Renal cortex interstitium (tissue), 11 donors: ENCODE data around the gene MEGF9. TPM values are rescaled to one million over a fixed set of nuclear protein-coding genes. Genes with fewer than 3 reads are reported as not detected.
A peak's percentile ranks its signal among the peaks of the same experiment; 100 is the strongest.

Source experiments
- DNase-seq, 11 donors: peaks; one replicate each; pipeline ENCODE4 v3.0.0-alpha.2; 2013; ENCODE audit warnings: low read depth in 9 of 11, low spot score in 4 of 11; ENCODE audit errors: extremely low read depth in 1 of 11
- polyA plus RNA-seq, 3 donors: library from polyadenylated mRNA; unstranded; fragments of 120-200 nt; gene quantifications; one replicate each; pipeline ENCODE4 v1.2.1, GENCODE V29; 2013; ENCODE audit not compliant: insufficient read length in 3 of 3

MEGF9 gene
- polyA plus RNA-seq, 3 donors: 15.2 to 19.2 (median 16.9) TPM

DNA sequence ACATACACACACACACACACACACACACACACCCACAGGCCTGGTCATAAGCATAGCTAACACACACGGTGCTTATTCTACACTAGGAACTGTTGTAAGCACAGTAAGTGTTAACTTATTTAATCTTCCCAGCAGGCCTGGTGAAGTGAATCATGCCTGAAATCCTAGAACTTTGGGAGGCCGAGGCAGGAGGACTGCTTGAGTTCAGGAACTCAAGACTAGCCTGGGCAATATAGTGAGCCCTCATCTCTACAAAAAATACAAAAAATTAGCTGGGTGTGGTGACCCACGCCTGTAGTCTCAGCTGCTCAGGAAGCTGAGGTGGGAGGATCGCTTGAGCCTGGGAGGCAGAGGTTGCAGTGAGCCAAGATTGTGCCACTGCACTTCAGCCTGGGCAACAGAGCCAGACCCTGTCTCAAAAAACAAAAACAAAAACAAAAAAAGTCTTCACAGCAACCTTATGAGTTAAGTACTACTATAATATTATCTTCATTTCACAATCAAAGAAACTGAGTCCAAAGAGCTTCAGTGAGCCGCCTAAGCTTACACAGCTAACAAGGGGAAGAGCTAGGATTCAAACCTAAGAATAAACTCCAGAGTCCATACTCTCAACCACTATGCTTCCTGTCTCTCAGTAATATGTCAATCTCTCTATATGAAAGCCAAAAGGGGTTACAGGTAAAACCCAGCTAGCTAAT lies 2.3 kb downstream of the MEGF9 start:
- DNase-seq: no peak

DNA sequence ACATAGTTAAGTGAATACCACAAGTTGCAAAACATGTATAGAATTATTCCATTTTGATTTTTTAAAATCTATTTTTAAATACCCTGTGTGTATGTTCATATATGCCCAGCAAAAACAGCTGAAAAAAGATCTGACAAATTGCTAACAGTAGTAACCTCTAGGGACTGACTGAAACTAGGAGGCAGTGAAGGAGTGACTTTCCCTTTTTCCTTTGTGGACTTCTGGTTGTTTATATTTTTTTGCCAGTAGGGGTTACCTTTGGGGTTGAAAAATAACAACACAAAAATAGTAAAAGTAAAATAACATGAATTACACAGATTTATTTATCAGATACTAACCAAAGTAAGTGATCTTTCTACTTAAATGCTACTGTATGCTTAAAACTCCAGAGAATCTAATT lies 2.9 kb downstream of the MEGF9 start:
- DNase-seq: no peak

DNA sequence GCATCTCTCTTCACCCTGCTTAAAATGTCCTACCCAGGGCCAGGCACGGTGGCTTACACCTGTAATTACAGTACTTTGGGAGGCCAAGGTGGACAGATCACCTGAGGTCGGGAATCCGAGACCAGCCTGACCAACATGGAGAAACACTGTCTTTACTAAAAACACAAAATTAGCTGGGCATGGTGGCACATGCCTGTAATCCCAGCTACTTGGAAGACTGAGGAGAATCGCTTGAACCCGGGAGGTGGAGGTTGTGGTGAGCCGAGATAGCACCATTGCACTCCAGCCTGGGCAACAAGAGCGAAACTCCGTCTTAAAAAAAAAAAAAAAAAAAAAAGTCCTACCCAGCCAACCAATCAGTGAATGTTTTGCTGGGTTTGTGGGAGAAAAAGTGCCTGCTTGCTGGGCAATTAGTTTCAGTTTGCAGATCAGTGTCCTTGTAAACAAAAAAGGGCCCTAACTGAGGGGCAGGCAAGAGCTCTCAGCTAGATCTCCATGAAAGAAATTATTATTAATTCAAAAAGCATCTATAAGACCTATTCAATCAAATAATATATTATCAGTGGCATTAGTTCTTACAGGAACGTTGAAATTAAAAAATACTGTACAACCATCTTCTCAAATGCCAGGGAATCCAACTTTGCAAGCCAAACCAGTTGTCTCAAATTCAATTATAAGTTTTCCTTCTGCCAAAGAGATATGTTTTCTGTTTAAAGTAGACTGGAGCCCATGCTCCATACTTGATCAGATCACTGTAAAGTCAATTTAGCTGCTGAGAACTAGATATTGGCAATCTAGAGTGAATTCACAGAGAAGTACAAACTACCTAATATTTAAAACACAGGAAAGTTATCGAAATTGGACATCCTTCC lies 3.9 kb downstream of the MEGF9 start:
- DNase-seq: no peak

DNA sequence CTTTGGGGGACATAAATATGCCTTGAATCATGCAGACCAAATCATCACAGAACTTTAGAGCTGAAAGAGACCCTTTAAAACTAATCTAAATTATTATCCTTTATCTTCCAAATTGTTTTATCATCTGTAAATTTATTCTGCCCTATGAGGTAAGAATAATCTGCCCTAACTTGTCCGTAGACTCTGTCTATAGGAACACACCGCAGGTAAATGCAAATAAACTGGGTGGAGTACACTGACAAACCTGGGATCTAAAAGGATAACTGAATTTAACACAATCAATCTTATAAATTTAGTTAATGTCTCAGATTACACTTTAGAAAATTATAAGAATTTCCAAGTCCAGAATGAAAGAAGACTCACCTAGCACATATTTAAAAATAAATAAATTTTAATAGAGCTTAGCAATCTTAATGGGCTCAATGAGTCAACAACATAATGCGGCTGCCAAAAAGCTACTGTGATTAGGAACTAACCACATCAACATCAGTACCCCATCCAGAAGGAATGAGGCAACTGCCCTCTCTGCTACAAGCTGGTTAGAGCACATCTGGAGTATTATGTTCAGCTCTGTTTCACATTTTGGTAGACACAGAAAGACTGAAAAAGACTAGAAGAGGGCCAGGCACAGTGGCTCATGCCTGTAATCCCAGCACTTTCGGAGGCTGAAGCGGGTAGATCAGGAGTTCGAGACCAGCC lies 5.6 kb downstream of the MEGF9 start:
- DNase-seq: no peak

DNA sequence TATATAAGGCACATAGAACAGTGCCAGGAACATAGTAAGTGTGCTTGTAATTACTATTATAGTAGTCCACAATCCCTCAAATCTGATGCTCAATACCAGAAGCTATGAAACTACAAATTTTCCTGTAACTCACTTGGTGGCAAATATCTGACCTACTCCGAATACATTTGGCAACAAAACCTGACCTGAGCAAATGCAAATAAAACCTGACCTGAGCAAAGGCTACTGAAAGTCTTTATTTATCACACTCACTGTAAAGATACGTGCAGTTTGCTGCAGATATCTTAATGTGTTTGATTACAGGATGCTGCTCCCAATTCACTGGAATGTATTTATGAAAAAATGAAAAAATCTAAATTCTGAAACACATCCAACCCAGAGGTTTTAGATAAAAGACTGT lies 7.1 kb downstream of the MEGF9 start:
- DNase-seq: no peak

DNA sequence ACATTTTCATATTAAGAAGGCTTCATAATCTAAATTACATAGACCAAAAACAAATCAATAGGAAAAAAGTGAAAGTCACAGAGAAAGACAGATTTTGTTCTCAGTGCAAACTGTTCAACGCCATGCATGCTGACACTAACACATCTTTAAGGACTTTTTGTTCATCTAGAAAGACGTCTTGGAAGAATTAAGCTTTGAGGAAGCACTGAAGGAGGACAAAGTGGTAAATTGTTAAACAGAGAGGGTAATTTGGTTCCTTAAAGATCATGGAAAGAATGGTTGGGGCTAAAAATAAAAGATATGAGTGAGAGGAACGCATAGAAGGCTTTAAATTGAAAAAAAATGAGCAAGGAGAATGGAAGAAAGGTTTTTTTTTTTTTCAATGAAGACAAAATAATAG lies 9.1 kb downstream of the MEGF9 start:
- no peak for DNase-seq

DNA sequence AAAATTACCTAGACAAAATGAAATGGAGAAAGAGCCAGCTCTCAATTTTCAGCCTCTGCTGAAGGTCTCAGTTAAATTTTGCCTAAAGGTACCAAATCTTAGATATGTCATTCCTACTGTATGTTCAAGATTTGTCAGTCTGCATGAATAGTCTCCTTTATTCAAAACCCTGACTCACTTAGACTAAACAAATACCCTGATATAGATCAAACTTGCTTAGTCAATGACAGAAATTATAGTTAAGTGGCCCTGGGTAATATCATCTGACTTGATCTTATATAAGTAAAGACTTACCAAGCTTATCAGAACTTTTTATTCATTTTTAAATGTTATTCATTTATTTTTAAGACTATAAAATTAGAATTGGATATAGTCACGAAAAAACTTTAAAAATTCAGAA lies 12.2 kb downstream of the MEGF9 start:
- DNase-seq: no peak

DNA sequence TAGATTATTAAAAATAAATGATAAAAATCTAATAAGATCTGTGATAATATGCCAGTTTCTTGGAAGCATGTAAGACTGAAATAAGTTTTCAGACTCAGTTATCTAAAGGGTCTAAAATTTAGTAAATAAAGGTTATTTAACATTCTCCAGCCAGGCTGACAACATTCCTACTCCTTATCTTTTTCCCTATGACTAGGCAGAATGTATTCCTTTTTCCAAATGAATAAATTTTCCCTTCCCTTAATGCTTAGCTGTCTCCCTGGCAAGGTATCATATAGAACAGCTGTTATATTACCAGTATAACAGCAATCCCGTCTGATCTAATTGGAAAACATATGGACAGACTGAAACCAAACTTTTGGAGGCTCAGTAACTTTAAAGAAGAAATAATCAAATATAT lies 13.0 kb downstream of the MEGF9 start:
- no peak for DNase-seq

DNA sequence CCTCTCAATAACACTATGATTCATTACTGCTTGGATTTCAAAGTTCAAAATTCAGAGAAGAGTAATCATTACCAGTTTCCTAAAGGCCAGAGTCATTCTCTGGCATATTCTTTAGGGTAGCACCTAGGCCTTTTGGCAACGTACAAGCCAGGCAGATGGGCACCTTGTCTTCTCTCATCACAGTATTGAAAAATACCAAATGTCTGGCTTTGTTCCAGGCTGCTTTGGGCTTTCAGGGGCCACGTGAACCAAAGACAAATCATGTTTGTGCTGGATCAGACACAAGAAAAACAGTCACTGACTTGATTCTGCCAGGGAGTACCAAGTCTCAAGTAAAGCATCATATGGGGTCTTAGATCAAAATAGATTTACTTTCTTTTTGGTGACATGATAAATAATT lies 15.5 kb downstream of the MEGF9 start:
- no peak for DNase-seq

DNA sequence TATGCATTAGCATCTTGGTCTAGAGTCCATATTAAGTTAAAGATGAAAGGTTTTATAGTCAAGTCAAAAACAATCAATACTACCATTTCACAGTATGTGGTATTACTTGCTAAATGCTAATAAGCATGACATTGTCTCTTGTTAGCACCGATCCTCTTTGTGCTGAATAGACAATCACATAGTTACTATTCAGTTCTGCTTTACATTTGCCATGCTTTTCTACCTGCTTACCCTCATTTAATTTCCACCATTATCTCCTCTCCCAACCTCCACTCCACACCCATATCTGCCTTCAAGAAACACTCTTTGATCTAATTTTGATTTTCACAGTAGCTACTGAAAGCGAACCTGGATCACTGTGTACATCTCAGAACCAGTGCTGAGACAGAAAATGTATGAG lies 16.8 kb downstream of the MEGF9 start:
- DNase-seq: no peak

DNA sequence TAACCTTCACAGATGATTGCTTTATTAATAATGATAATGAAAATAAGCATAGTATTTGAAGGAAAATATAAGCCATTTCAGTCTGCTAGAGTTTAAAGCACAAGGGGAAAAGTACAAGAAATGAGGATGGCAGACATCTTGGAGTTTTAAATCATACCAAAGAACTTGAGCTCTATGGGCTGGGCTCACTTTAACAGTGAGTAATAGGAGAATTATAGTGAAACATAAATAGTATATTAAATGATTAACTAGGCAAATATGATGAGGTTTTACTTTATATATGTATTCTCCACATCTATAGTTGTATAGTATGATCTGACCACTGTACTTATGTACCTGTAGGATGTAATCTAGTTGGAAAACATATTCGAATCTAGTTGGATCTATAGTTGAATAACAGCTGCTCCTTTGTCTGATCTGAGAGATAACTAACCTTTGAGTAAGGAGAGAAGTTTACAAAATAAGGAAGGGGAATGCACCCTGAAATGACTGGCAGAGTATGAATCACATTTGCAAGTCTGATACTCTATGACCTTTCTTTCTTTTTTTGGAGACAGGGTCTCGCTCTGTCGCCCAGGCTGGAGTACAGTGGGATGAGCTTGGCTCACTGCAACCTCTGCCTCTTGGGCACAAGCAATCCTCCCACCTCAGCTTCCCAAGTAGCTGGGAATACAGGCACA lies 17.6 kb downstream of the MEGF9 start:
- no peak for DNase-seq

DNA sequence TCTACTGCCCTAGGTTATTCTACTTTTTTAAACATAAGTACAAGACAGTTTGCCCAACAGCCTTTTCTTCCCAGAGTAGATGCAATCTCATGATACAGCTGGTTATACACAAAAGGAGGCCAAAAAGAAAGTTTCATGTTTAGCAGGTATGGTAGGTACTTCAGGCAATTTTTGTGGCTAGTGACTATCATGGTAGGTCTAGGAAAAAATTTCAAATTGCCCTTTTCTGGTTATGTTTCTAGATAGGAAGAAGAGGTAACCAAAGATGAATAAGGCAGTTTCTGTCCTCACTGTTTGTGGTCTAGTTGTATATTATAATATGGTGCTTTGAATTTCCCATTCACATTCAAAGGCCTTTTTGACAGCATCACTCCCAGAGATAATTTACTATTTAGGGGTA lies 19.7 kb downstream of the MEGF9 start:
- no peak for DNase-seq

DNA sequence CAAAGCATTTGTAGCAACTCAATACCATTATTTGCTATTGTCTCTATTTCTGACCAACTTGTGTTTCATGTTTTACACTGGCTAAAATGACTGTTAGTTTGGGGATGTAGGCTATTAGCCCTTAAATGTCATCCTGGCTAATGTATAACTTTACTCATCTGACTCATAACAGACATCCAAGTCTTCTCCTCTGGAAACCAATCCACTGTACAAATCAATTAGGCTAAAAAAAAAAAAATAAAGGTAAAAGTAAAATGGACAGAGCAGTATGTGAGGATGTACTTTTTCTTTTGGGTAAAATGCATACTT lies 20.6 kb downstream of the MEGF9 start:
- no peak for DNase-seq

DNA sequence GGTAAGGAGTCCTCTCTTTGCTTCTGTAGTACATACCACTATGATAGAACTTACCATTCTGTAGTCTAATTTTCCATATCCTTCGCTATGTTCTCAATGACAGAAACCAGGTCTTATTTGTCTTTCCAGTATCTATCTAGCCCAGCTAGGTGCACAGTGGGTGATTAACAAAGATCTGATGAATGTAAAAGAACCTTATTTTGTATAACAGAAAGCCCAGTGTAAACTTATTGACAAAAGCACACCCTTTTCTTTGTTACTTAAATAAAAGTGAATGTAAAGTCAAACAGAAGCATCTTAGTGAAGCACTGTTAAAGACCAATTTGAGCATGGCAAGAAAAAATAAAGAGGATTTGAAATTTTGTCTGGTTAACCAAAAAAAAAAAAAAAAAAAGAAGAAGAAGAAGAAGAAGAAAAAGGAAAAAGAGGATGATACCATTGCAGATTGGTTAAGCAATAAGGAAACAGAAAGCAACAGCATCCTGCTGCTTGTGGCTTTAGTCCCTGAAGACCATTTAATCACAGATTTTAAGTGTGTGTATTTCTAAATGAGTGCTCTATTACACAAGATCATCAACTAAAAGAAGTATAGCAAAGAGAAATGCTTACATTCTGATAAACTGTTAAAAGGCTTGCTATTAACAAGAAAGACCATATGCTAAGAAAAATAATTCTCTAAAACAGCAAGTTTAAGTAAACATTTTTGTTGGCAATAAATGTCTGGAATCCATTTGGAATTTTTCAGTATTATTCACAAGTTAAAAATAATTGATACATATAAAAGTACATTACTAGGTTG lies 21.2 kb downstream of the MEGF9 start:
- DNase-seq: peak in 4 of 11 donors; percentile 33 to 45 (median 38)

DNA sequence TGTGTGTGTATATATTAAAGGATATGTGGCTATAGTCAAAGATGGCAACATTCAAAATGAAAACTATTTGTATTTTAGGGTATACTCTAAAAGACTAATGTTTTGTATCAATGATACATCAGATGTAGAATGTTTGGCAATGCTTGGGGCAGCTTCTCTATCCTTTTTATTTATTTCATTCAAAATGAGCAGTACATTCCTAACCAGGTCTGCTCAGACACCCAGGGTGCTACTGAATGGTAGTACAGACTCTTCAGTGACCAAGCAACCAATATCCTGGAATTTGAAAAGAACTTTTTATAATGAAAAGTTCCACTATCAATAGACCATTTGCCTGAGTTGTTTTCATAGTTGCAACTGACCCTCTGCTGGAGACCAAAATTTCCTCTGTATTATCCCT lies 23.9 kb downstream of the MEGF9 start:
- no peak for DNase-seq

DNA sequence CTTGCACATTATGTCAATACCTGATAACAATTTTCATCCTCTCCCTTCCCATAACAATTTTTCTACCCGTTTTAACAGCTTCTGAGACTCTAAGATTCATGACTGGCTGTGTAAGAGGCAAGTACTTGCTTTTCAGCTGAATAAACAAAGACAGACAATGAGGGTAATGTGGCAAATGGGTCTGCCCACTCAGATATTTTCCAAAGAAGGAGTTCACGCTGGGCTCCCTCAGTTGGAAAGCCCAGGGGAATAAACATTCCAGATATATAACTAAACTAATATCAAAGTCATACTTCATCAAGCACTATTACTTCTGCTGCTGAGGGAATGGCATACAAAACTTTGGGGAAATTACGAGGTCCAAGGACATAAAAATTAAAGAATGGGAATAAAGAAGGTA lies 24.4 kb downstream of the MEGF9 start:
- no peak for DNase-seq

DNA sequence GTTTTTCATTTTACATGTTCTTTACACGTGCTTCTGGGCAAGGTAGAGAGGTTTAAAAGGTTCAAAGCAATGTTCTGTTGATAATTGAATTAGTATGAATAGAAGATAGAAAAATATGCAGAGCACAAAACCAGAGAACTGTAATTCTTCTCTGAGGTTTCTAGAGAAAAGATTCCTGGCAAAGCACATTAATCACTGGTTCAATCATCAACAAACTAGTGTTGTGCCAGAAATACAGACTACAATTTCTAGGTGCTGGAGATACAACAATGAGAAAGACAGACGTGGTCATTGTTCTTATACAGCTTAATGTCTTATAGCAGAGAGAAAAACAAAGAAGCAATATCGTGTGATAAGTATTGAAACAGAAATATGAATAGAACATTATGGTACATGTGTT lies 25.5 kb downstream of the MEGF9 start:
- DNase-seq: no peak

DNA sequence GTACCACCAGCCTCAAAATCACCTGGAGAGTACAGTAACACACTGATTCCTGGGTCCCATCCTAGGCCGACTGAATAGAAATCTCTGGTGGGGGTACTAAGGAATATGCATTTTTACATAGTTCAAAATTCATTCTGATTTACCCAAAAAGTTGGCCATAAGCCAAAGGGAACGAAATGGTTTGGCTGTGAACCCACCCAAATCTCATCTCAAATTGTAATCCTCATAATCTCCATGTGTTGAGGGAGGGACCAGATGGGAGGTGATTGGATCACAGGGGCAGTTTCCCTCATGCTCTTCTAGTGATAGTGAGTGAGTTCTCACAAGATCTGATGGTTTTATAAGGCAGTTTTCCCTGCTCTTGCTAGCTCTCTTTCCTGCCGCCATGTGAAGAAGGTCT lies 31.1 kb downstream of the MEGF9 start:
- no peak for DNase-seq

DNA sequence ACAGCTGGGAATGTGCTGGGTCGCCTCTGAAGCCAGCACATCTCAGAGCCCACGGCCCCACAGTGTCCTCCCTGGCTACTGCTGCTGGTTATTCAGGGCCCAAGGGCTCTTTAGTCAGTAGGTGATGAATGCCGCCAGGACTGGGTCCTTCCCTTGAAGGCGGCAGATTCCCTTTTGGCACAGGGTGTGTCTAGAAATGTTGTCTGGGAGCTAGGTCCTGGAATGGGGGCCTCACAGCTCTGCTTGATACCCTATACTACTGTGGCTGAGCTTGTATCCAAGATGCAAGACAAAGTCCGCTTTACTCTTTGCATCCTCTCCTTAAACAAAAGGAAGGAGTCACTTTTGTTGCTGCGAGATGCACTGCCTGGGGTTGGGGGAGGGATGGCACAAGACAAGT lies 33.1 kb downstream of the MEGF9 start:
- DNase-seq: no peak
